GM10266 (cell line): ENCODE results near the gene TXNDC9.

Experiments used
- DNase-seq: peaks from one replicate; pipeline ENCODE4 v3.0.0; 2012; ENCODE audit errors: extremely low spot score
- TF ChIP-seq, protein P1 (sequence below): IDR thresholded peaks from 2 replicates; pipeline ENCODE4 v1.5.1; 2012; ENCODE audit warnings: mild to moderate bottlenecking, low read depth; ENCODE audit not compliant: control insufficient read depth, insufficient read depth; ENCODE audit errors: missing control alignments

Gene TXNDC9

DNA sequence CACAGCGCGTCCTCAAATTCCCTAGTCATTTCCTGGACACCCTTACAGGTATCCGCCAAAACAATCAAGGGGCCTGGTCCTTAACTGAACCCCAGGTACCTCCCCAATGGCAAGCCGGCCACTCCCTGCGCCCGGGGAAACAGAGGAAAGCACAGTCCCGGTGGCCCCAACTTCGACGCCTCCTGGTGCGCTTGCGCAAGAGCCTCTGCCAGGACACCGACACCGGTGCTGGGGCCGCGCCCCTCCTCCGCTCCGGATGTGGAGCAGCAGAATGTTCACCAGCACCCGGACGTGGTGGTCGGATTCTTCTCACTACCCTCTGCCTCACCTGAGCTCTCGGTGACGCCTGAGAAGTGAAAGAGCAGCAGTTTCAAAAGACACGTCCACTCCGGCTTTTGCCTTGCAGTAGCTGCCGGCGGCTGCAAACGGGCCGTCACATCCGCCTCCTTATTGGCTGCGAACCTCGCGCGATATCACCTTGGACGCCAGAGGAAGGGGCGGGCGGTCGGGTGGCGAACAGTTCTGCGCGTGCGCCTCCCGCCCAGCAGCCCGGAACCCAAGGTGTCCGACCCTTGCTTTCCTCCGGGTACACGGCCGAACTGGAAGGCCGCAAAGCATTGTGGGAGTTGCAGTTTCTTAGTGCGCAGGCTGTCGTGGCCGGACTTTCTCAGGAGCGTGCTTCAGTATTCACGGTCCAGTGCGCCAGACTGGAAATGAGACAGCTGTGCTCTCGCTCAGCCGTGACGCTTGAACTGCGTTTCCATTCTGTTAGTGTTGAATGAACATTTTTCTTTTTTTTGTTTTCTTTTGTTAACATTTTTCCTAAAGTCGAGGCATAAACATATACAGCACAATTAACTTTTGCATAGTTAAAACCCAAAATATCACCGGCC is at the start of gene TXNDC9:
TXNDC9 (minus strand) TSS at position 423 of the 893 bp plus-strand sequence. CDS start 3,123 bp downstream, outside the sequence.
- peak; percentile 95 for DNase-seq
- TF ChIP-seq, protein P1, sequence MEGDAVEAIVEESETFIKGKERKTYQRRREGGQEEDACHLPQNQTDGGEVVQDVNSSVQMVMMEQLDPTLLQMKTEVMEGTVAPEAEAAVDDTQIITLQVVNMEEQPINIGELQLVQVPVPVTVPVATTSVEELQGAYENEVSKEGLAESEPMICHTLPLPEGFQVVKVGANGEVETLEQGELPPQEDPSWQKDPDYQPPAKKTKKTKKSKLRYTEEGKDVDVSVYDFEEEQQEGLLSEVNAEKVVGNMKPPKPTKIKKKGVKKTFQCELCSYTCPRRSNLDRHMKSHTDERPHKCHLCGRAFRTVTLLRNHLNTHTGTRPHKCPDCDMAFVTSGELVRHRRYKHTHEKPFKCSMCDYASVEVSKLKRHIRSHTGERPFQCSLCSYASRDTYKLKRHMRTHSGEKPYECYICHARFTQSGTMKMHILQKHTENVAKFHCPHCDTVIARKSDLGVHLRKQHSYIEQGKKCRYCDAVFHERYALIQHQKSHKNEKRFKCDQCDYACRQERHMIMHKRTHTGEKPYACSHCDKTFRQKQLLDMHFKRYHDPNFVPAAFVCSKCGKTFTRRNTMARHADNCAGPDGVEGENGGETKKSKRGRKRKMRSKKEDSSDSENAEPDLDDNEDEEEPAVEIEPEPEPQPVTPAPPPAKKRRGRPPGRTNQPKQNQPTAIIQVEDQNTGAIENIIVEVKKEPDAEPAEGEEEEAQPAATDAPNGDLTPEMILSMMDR: no peak

- TF ChIP-seq, protein P1: no peak
Measured at GRCh38 chr2:99382143-99382542, 46.0 kb upstream of the TXNDC9 start.

GRCh38 chr2:99380376-99381010 is 44.4 kb upstream of the TXNDC9 start:
- TF ChIP-seq, protein P1: no peak
- DNase-seq: no peak

More at GRCh38 chr2:99382143-99382542, 46.0 kb upstream of the TXNDC9 start:
- DNase-seq: no peak

- no peak for DNase-seq
- TF ChIP-seq, protein P1: no peak
Measured at GRCh38 chr2:99377879-99378278, 41.7 kb upstream of the TXNDC9 start.

GRCh38 chr2:99376254-99376864 is 40.2 kb upstream of the TXNDC9 start:
- no peak for DNase-seq
- TF ChIP-seq, protein P1: no peak

DNA sequence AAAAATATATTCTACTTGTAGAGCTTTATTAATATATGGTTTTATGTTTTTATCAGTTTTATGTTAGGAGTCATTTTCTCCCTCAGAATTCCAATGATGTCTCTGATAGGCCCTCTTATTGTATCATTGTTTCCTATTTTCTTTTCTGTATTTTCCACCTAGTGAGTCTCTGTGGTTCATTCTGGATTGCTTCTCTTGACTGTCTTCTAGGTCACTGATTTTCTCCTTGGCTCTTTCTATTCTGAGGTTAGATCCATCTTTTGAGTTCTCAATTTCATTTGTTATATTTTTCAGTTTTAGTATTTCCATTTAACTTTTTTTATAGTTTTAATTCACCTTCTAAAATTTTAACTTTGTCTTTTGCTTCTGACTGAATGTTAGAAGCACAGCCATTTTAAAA is 38.6 kb upstream of the TXNDC9 start:
- TF ChIP-seq, protein P1: no peak

More for the DNA sequence above, 38.6 kb upstream of the TXNDC9 start:
- no peak for DNase-seq
